ENCODE data around the gene AEBP1. TPM values are rescaled to one million over a fixed set of nuclear protein-coding genes. Genes with fewer than 3 reads are reported as not detected.
A peak's percentile ranks its signal among the peaks of the same experiment; 100 is the strongest.

Gene AEBP1
- total RNA-seq, 1 experiment from 2014 or later, result 49.3 TPM

- no peak overlapping the region for H3K23ac ChIP-seq (ENCODE audit: insufficient read length, low read depth, low read length)
- no peak overlapping the region for H2BK20ac ChIP-seq (ENCODE audit: low read depth, low read length, poor library complexity, severe bottlenecking)
- no peak overlapping the region for H2BK15ac ChIP-seq (ENCODE audit: low read depth, low read length)
- no peak overlapping the region for H3K56ac ChIP-seq (ENCODE audit: insufficient read length, low read depth, low read length)
- H3K14ac ChIP-seq (ENCODE audit: insufficient read depth, low read length), result no peak overlapping the region
- H3K4me1 Mint-ChIP-seq, result 0 out of 4 replicates have a peak, but pooled peaks cover 0 to 4% of the 10 kb centered on the region in 2 experiments
- no peak overlapping the region for H3K18ac ChIP-seq (ENCODE audit: insufficient read length, low read depth, low read length)
- no peak overlapping the region for H3K4ac ChIP-seq (ENCODE audit: low read depth, low read length)
- H4K5ac ChIP-seq (ENCODE audit: insufficient read length, low read depth, low read length), result no peak overlapping the region
- H3K79me2 ChIP-seq (ENCODE audit: insufficient read depth, low read length), result no peaks in the 10 kb centered on the region
- no peak overlapping the region for H3K9ac ChIP-seq (ENCODE audit: extremely low read depth, insufficient read length, low read length)
- H3K27ac Mint-ChIP-seq, result peak overlapping the region in 1 of 3 experiments; percentile 62; a peak in 1 of 7 replicates
- no peak overlapping the region for H3T11ph ChIP-seq (ENCODE audit: low read length)
- H2BK12ac ChIP-seq (ENCODE audit: insufficient read length, low read depth, low read length), result no peak overlapping the region
- no peaks in the 10 kb centered on the region for H3K9me3 Mint-ChIP-seq
- H3K36me3 Mint-ChIP-seq (ENCODE audit: insufficient read depth in 1 of 3, low read depth in 3 of 3), result peaks cover 21 to 63% (median 58%) of the 10 kb centered on the region in 3 experiments; a peak in 6 of 7 replicates
- H2AFZ ChIP-seq (ENCODE audit: low read length), result no peak overlapping the region
- TF ChIP-seq CTCF (conservative IDR thresholded peaks at IDR 0.05), result no peak
- H3K4me3 Mint-ChIP-seq, result no peak overlapping the region
- no peaks in the 10 kb centered on the region for H3K9me3 ChIP-seq (ENCODE audit: control insufficient read depth, low read depth, low read length)
- H2AK5ac ChIP-seq (ENCODE audit: insufficient read length, low read length), result no peak overlapping the region
- no peaks in the 10 kb centered on the region for H3K4me1 ChIP-seq (ENCODE audit: insufficient read depth, low read length)
- no peaks in the 10 kb centered on the region for H3K79me1 ChIP-seq (ENCODE audit: insufficient read depth, low read depth, low read length, poor library complexity, severe bottlenecking)
- no CpG with 5 or more reads among the region's 34 CpGs for WGBS (ENCODE audit: extremely low coverage, insufficient read length, low lambda C conversion rate)
- DNase-seq, result no peak
- H3K27ac ChIP-seq (ENCODE audit: insufficient read length, low read depth, low read length), result no peak overlapping the region
- no peaks in the 10 kb centered on the region; the same call in 1 of the 2 replicates for H3K27me3 Mint-ChIP-seq (ENCODE audit: low read depth)
- no peak overlapping the region for H4K91ac ChIP-seq (ENCODE audit: insufficient read length, low read depth, low read length)
- H3K27me3 ChIP-seq (ENCODE audit: insufficient read depth, low read length), result no peaks in the 10 kb centered on the region
- no peaks in the 10 kb centered on the region for H4K20me1 ChIP-seq (ENCODE audit: control insufficient read depth, insufficient read depth, insufficient read length)
- no peak overlapping the region for H4K8ac ChIP-seq (replicated peaks; ENCODE audit: insufficient read length, low read depth, low read length)
- no peak overlapping the region for H2BK5ac ChIP-seq (ENCODE audit: insufficient read length, low read length)
- H2BK120ac ChIP-seq (ENCODE audit: low read depth, low read length, poor library complexity, severe bottlenecking), result no peak overlapping the region
- no peak overlapping the region for H3K4me2 ChIP-seq (ENCODE audit: insufficient read depth, insufficient read length, low read length)
- H3K23me2 ChIP-seq (ENCODE audit: insufficient read length, low read depth, low read length, poor library complexity, severe bottlenecking), result no peaks in the 10 kb centered on the region
Measured at GRCh38 chr7:44112997-44113763, 9.0 kb downstream of the AEBP1 start.
